GM12872 (cell line): ENCODE results near the gene NKX2-1.

Experiments
- CTCF ChIP-seq: IDR thresholded peaks from 3 replicates; pipeline ENCODE4 v1.5.1; 2011; ENCODE audit warnings: low read depth, mild to moderate bottlenecking, low read length, moderate library complexity; ENCODE audit not compliant: insufficient read depth

NKX2-1 gene

DNA sequence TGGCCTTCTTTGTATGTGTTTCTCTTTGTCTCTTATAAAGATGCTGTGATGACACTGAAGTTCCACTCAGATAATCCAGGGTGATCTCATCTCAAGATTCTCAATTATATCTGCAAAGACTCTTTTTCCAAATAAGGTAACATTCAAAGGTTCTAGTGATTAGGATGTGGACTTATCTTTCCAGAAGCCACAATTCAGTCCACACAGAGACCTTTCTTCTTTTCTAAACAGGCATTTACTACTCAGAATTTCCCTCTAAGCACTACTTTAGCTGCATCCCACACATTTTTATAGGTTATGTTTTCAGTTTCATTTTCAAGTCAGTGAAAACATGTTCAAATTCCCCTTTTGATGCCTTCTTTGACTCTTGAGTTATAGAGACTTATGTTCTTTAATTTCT, 9.0 kb upstream of the NKX2-1 start:
- TF ChIP-seq CTCF = no peak

DNA sequence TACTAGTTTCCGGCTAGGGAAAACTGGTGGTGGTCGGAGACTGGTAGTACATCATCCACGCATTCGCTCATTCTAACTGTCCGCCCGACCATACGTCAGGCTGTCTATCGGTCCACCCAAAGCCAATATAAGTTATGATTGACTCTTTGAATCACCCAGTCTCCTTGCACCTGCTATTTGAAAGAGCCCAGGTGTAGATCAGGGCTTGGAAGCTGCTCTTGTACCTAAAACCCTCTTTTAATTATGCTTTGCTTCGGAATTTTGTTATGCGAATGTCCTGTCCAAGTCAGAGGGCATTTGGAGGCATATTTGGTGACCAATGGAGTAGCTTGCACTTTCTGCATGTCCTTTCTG, 5.7 kb upstream of the NKX2-1 start:
- no peak for TF ChIP-seq CTCF

DNA sequence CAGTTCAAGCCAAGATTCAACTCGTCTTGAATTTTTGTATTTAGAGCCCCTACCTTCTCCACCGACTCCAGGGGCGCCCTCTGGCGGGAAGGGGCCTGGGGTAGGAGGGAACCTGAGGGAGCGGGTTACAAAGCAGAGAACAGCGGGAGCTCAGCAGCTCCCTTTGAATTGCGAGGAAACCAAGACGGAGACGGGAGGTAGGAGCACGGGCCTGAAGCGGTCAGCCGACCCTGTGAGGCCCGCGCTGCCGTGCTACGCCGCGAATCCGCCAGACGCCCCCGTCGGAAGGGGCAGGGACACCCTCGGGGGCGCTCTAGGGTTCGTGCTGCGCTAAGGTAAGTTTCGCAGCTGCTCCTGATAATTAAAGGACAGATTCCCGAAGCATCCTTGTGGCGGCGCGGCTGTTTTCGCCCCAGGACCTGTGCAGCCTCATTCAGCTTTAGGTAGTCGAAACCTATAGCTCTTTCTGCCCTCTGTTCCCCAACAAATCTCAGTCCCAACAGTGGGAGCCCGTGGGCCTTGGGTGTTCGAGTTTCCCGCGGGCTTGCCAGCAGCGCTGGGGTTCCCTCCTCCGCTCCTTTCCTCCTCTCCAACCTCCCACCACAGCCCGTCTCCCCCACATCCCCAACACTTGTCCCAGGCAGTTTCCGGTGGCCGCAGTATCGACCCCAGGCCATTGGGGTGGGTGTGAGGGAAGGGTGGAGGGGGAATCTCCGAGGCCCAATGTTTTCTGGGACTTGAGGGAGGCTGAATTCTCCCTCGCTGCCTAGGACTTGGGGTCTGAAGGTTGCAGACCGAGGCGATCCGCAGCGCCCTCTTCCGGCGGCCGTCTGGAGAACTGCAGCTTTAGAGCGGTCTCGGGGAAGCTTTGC, 5.1 kb upstream of the NKX2-1 start:
- peak; percentile 56 for TF ChIP-seq CTCF

DNA sequence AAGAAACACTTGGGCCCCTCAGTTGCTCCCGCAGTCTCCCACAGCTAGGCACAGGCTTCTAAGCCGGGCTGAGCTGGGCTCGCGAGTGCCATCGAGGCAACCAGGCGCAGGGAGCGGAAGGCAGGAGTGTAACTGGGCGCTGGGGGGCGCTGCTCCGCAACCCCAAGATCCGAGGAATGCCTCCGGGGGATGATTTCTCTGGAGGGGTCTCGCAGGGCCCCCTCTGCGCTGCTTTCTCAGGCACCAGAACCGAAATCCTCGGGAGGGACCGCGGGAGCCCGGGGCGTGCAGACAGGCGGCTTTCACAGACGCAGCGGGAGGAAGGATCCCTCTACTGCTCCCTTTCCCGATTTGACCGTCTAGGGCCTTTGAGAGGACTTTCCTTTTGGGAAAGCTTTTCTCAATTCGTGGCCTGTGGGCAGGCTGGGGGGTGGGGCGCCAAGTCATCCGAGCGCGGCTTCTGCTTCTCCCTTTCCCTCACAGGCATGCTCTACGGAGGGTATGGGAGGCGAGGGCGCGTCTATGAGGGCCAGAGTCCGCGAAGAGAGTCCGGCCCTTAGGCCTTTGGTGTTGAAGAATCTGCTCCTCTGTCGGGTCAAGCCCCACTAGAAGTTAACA, 4.3 kb upstream of the NKX2-1 start:
- 0 out of 3 replicates have a peak, but pooled peaks have one; percentile 6 for TF ChIP-seq CTCF

GRCh38 chr14:36522972-36523715, 3.1 kb upstream of the NKX2-1 start:
- no peak for TF ChIP-seq CTCF

GRCh38 chr14:36522347-36522971, 2.4 kb upstream of the NKX2-1 start:
- TF ChIP-seq CTCF = no peak
